SK-N-SH (cell line): ENCODE results near the gene UBE3D. TPM values are rescaled to one million over a fixed set of nuclear protein-coding genes. Genes with fewer than 3 reads are reported as not detected.

Experiments
- CTCF ChIA-PET: fragments of 300-600, 350-600 bp; formaldehyde crosslinking; extraction: SDS; loops from one replicate; lab custom pipeline; 2021; lab: Yijun Ruan, JAX
- POLR2A ChIA-PET: fragments of 350-600 bp; sonication (Branson Sonifier 250); formaldehyde crosslinking; extraction: SDS; loops from one replicate; lab custom pipeline; 2020; ENCODE audit warnings: antibody characterized with exemption, inconsistent platforms; lab: Yijun Ruan, JAX
- DNase-seq: peaks from one replicate; pipeline ENCODE4 v3.0.0; 2012
- H2AFZ ChIP-seq: fragments of 200-600 bp; sonication (generic); 2 replicates; pipeline ENCODE4 v1.8.1; 2016; ENCODE audit warnings: antibody characterized with exemption, mild to moderate bottlenecking, low read depth
- H3F3A ChIP-seq: fragments of 200-600 bp; sonication (generic); replicated peaks from 2 replicates; pipeline ENCODE3; 2016; ENCODE audit warnings: antibody characterized with exemption, mild to moderate bottlenecking; ENCODE audit not compliant: insufficient read depth
- H3K27ac ChIP-seq, 2 experiments: fragments of 200-500 bp in 1 of 2; fragments of 200-600 bp in 1 of 2; sonication (Bioruptor generic) in 1 of 2; sonication (generic), shearing (Covaris generic) in 1 of 2; 2 replicates each; pipeline versions ENCODE4 v1.5.1 to v1.6.1; 2014 to 2016; ENCODE audit warnings: low read depth in 2 of 2, inconsistent platforms in 1 of 2, low read length in 1 of 2, mild to moderate bottlenecking in 1 of 2, mixed read lengths in 1 of 2
- H3K27me3 ChIP-seq: fragments of 200-600 bp; sonication (generic), shearing (Covaris generic); 2 replicates; pipeline ENCODE4 v1.6.1; 2016; ENCODE audit warnings: mixed run types; ENCODE audit not compliant: insufficient read depth
- H3K36me3 ChIP-seq, 2 experiments: fragments of 200-500 bp in 1 of 2; fragments of 200-600 bp in 1 of 2; sonication (Bioruptor generic) in 1 of 2; sonication (generic) in 1 of 2; replicated peaks in 1 of 2; 2 replicates each; pipeline versions ENCODE3 to v1.5.1; 2014 to 2016; ENCODE audit warnings: low read length in 1 of 2, mild to moderate bottlenecking in 1 of 2; ENCODE audit not compliant: insufficient read depth in 2 of 2, control insufficient read depth in 1 of 2
- H3K4me1 ChIP-seq, 2 experiments: fragments of 200-500 bp in 1 of 2; fragments of 200-600 bp in 1 of 2; sonication (Bioruptor generic) in 1 of 2; sonication (generic), shearing (Covaris generic) in 1 of 2; 2 replicates each; pipeline versions ENCODE4 v1.5.1 to v1.6.1; 2014 to 2016; ENCODE audit warnings: low read depth in 1 of 2, low read length in 1 of 2, mixed run types in 1 of 2; ENCODE audit not compliant: insufficient read depth in 2 of 2, control insufficient read depth in 1 of 2
- H3K4me2 ChIP-seq: fragments of 200-600 bp; sonication (generic), shearing (Covaris generic); 2 replicates; pipeline ENCODE4 v1.6.1; 2017; ENCODE audit warnings: mixed run types
- H3K4me3 ChIP-seq, 2 experiments: fragments of 200-500 bp in 1 of 2; fragments of 200-600 bp in 1 of 2; sonication (Bioruptor generic) in 1 of 2; sonication (generic), shearing (Covaris generic) in 1 of 2; 2 replicates each; pipeline versions ENCODE4 v1.5.1 to v1.8.1; 2014 to 2016; ENCODE audit warnings: low read depth in 2 of 2, inconsistent platforms in 1 of 2, low read length in 1 of 2, mild to moderate bottlenecking in 1 of 2, mixed read lengths in 1 of 2, moderate library complexity in 1 of 2
- H3K79me2 ChIP-seq: fragments of 200-600 bp; sonication (generic); 2 replicates; pipeline ENCODE4 v1.8.1; 2017; ENCODE audit warnings: mild to moderate bottlenecking; ENCODE audit not compliant: insufficient read depth
- H3K9ac ChIP-seq: fragments of 200-600 bp; sonication (generic); 2 replicates; pipeline ENCODE4 v1.6.1; 2017; ENCODE audit warnings: mixed run types
- H3K9me2 ChIP-seq: fragments of 200-600 bp; sonication (generic); 2 replicates; pipeline ENCODE4 v1.6.1; 2017; ENCODE audit warnings: mixed run types
- H3K9me3 ChIP-seq: fragments of 200-600 bp; sonication (generic); 2 replicates; pipeline ENCODE4 v1.6.1; 2017; ENCODE audit warnings: mixed run types, mild to moderate bottlenecking, moderate library complexity
- H4K20me1 ChIP-seq: fragments of 200-600 bp; sonication (generic); 2 replicates; pipeline ENCODE4 v1.6.1; 2017; ENCODE audit warnings: mild to moderate bottlenecking, mixed run types; ENCODE audit not compliant: insufficient read depth
- ELF1 ChIP-seq: IDR thresholded peaks from 2 replicates; pipeline ENCODE4 v1.4.0; 2012
- EP300 ChIP-seq, 2 experiments: IDR thresholded peaks; 2 replicates each; pipeline versions ENCODE4 v1.4.0 to v1.6.1; 2012; ENCODE audit warnings: borderline replicate concordance in 1 of 2, low read depth in 1 of 2, low read length in 1 of 2
- EZH2phosphoT487 ChIP-seq: fragments of 200-600 bp; sonication (generic); IDR thresholded peaks from 2 replicates; pipeline ENCODE4 v1.6.1; 2017; ENCODE audit warnings: low read depth, mixed run types, mild to moderate bottlenecking, antibody characterized with exemption, moderate library complexity, borderline replicate concordance
- FOXJ3 ChIP-seq: sonication (generic); formaldehyde crosslinking; IDR thresholded peaks from 2 replicates; pipeline ENCODE4 v1.5.1; 2020; ENCODE audit warnings: mild to moderate bottlenecking, missing genetic modification reagents
- IRF3 ChIP-seq: fragments of 150-350 bp; IDR thresholded peaks from 2 replicates; pipeline ENCODE4 v1.6.1; 2016; ENCODE audit warnings: mild to moderate bottlenecking, low read depth, low read length
- JUND ChIP-seq: IDR thresholded peaks from 2 replicates; pipeline ENCODE4 v1.4.0; 2012
- MAX ChIP-seq: IDR thresholded peaks from 2 replicates; pipeline ENCODE4 v1.4.0; 2012; ENCODE audit warnings: low read depth
- MEF2A ChIP-seq: IDR thresholded peaks from 2 replicates; pipeline ENCODE4 v1.4.0; 2012; ENCODE audit warnings: low read depth, borderline replicate concordance
- NRF1 ChIP-seq: IDR thresholded peaks from 2 replicates; pipeline ENCODE4 v1.6.1; 2012; ENCODE audit warnings: low read depth, mild to moderate bottlenecking, low read length
- PBX3 ChIP-seq: IDR thresholded peaks from 2 replicates; pipeline ENCODE4; 2012
- POLR2AphosphoS5 ChIP-seq: IDR thresholded peaks from 2 replicates; pipeline ENCODE4 v1.6.1; 2012; ENCODE audit warnings: low read depth, low read length
- RAD21 ChIP-seq: IDR thresholded peaks from 2 replicates; pipeline ENCODE4 v1.6.1; 2012; ENCODE audit warnings: mild to moderate bottlenecking, low read length
- RCOR1 ChIP-seq: fragments of 150-350 bp; IDR thresholded peaks from 2 replicates; pipeline ENCODE4 v1.6.1; 2017; ENCODE audit warnings: antibody characterized with exemption, low read length
- REST ChIP-seq: IDR thresholded peaks from 2 replicates; pipeline ENCODE4 v1.6.1; 2012; ENCODE audit warnings: mild to moderate bottlenecking, low read depth, low read length, moderate library complexity
- TEAD4 ChIP-seq: IDR thresholded peaks from 2 replicates; pipeline ENCODE4 v1.4.0; 2012; ENCODE audit warnings: mild to moderate bottlenecking, borderline replicate concordance; ENCODE audit not compliant: insufficient read depth
- USF1 ChIP-seq: IDR thresholded peaks from 2 replicates; pipeline ENCODE4 v1.4.0; 2012; ENCODE audit warnings: low read depth, borderline replicate concordance
- YY1 ChIP-seq: IDR thresholded peaks from 2 replicates; pipeline ENCODE4 v1.4.0; 2012; ENCODE audit warnings: low read depth, mild to moderate bottlenecking
- WGBS: methylation state at CpG from one replicate; pipeline ENCODE4 v1.1.6; 2017; ENCODE audit warnings: low lambda C conversion rate; 5-methylcytosine and 5-hydroxymethylcytosine counted together
- polyA plus RNA-seq, 3 experiments: library from polyadenylated mRNA; depleted of rRNA; stranded (reverse); fragments of >200 nt; gene quantifications; 2 replicates each; pipeline ENCODE4 v1.2.3, GENCODE V29; 2012

Gene UBE3D
- polyA plus RNA-seq, 1 of the 3 experiments (the other 2 are of a cell fraction): 3.4 TPM

GRCh38 chr6:83083476-83083875 lies 17.8 kb upstream of the UBE3D start:
- no peaks in the 10 kb centered on the region for H4K20me1 ChIP-seq
- no peaks in the 10 kb centered on the region for H3F3A ChIP-seq
- DNase-seq: no peak
- H3K79me2 ChIP-seq: peaks cover 3% of the 10 kb centered on the region; the same call in 1 of the 2 replicates
- no peaks in the 10 kb centered on the region for H3K9me2 ChIP-seq
- H3K4me3 ChIP-seq: no peak overlapping the region
- H2AFZ ChIP-seq: no peak overlapping the region
- no peak overlapping the region for H3K9ac ChIP-seq
- CTCF ChIA-PET: interaction anchor here (0.6 to 1.9 kb wide), 4 partner anchors 14 to 132 kb away, joined by 3 to 6 read pairs (median 4); partner anchors contain the start of gene UBE3D
- POLR2A ChIA-PET: no interaction called here
- no peaks in the 10 kb centered on the region; a peak in 2 of 4 replicates for H3K4me1 ChIP-seq
- no peak overlapping the region for H3K4me2 ChIP-seq
- H3K9me3 ChIP-seq: no peaks in the 10 kb centered on the region
- peaks cover 0 to 3% of the 10 kb centered on the region in 2 experiments for H3K36me3 ChIP-seq
- 59% methylated on average over 1 of the region's 1 CpG for WGBS
- TF ChIP-seq MEF2A (no peak), POLR2AphosphoS5 (no peak), IRF3 (no peak), REST (no peak), EP300 (IDR thresholded peaks at IDR 0.05; ENCODE audit: borderline replicate concordance in 1 of 2, low read depth in 1 of 2, low read length in 1 of 2) (no peak)
- no peaks in the 10 kb centered on the region for H3K27me3 ChIP-seq
- H3K27ac ChIP-seq: no peak overlapping the region

- H3K9me3 ChIP-seq: no peaks in the 10 kb centered on the region
- no peaks in the 10 kb centered on the region for H3F3A ChIP-seq
- no peaks in the 10 kb centered on the region for H3K27me3 ChIP-seq
- 100% methylated on average over 1 of the region's 1 CpG for WGBS
- H3K4me2 ChIP-seq: no peak overlapping the region
- no peaks in the 10 kb centered on the region for H3K36me3 ChIP-seq
- no peak overlapping the region for H3K27ac ChIP-seq
- CTCF ChIA-PET: no interaction called here
- peaks cover 0 to 20% of the 10 kb centered on the region in 2 experiments; a peak in 3 of 4 replicates for H3K4me1 ChIP-seq
- H4K20me1 ChIP-seq: no peaks in the 10 kb centered on the region
- no peak for DNase-seq
- H2AFZ ChIP-seq: no peak overlapping the region
- no peak overlapping the region for H3K4me3 ChIP-seq
- no peaks in the 10 kb centered on the region for H3K9me2 ChIP-seq
- peaks cover 23% of the 10 kb centered on the region for H3K79me2 ChIP-seq
- H3K9ac ChIP-seq: no peak overlapping the region
- POLR2A ChIA-PET: no interaction called here
- no peak for TF ChIP-seq RAD21
- TF ChIP-seq RCOR1: no peak
- no peak for TF ChIP-seq REST
- no peak for TF ChIP-seq MAX
- TF ChIP-seq JUND: no peak
- TF ChIP-seq TEAD4: no peak
- no peak for TF ChIP-seq FOXJ3 (CRISPR knock-in tag)
- no peak for TF ChIP-seq PBX3
- no peak for TF ChIP-seq USF1
- TF ChIP-seq NRF1: no peak
- no peak for TF ChIP-seq EZH2phosphoT487
- no peak for TF ChIP-seq ELF1
- TF ChIP-seq YY1: no peak
- TF ChIP-seq EP300 (IDR thresholded peaks at IDR 0.05; ENCODE audit: borderline replicate concordance in 1 of 2, low read depth in 1 of 2, low read length in 1 of 2): no peak
- TF ChIP-seq MEF2A: no peak
Measured at GRCh38 chr6:83073615-83074014, 8.0 kb upstream of the UBE3D start.
